HepG2 (cell line): ENCODE results near the gene FLYWCH1. TPM values are rescaled to one million over a fixed set of nuclear protein-coding genes. Genes with fewer than 3 reads are reported as not detected.
"Not testable (repeated sequence)": the region's sequence is repeated elsewhere in the genome, so short reads cannot be mapped to it uniquely, and the experiment has no call there.

Source experiments
- ATAC-seq: fragments of 200-7000 bp; cut with Tn5 transposase; 3 replicates; pipeline ENCODE4 v1.9.1; 2020; ENCODE audit warnings: mild to moderate bottlenecking, moderate library complexity
- BruUV-seq: library from RNA; stranded (reverse); fragments of 400-500 nt; replicated peaks from 2 replicates; lab custom pipeline; 2021; lab: Mats Ljungman, UMichigan
- CTCF ChIA-PET: fragments of 300-600 bp; formaldehyde crosslinking; extraction: SDS; loops from one replicate; lab custom pipeline; 2021; ENCODE audit warnings: low total read pairs, inconsistent platforms, low intra/inter-chr PET ratio; lab: Yijun Ruan, JAX
- POLR2A ChIA-PET: fragments of 350-600 bp; sonication (Branson Sonifier 250); formaldehyde crosslinking; loops from one replicate; lab custom pipeline; 2020; ENCODE audit warnings: antibody characterized with exemption, inconsistent platforms; lab: Yijun Ruan, JAX
- DNase-seq: peaks from one replicate; pipeline ENCODE4 v3.0.0-alpha.2; 2015; ENCODE audit warnings: low spot score
- FAIRE-seq: peaks from 3 replicates; lab custom pipeline; 2011; peaks lifted over from hg19 to GRCh38; lab: Jason Lieb, UNC
- H2AFZ ChIP-seq: one replicate; pipeline ENCODE4 v1.6.1; 2011; ENCODE audit warnings: low read length, inconsistent platforms
- H3K27ac ChIP-seq: fragments of 300-600 bp; 3 replicates; pipeline ENCODE4 v1.8.0; 2011; ENCODE audit warnings: mixed run types, mild to moderate bottlenecking, mixed read lengths, low read length, inconsistent platforms; ENCODE audit not compliant: insufficient read depth; ENCODE audit errors: extremely low read length
- H3K27me3 ChIP-seq, 2 experiments: fragments of 200-600 bp in 1 of 2; 2 replicates in 1 of 2; 3 replicates in 1 of 2; pipeline versions ENCODE4 v1.6.0 to v1.8.0; 2011; ENCODE audit warnings: low read length in 2 of 2, mild to moderate bottlenecking in 2 of 2, moderate library complexity in 2 of 2, inconsistent platforms in 1 of 2; ENCODE audit not compliant: insufficient read depth in 2 of 2, control insufficient read depth in 1 of 2
- H3K36me3 ChIP-seq, 2 experiments: fragments of 200-600 bp in 1 of 2; replicated peaks in 1 of 2; 2 replicates in 1 of 2; 3 replicates in 1 of 2; pipeline versions ENCODE4 v1.5.1 to v1.8.0; 2011; ENCODE audit warnings: low read length in 2 of 2, inconsistent platforms in 1 of 2; ENCODE audit not compliant: insufficient read depth in 2 of 2, control insufficient read depth in 1 of 2
- H3K4me1 ChIP-seq: 2 replicates; pipeline ENCODE4 v1.5.1; 2012; ENCODE audit warnings: low read length, inconsistent platforms; ENCODE audit not compliant: insufficient read depth
- H3K4me2 ChIP-seq: 2 replicates; pipeline ENCODE4 v1.6.0; 2011; ENCODE audit warnings: low read depth, low read length, inconsistent platforms
- H3K4me3 ChIP-seq, 3 experiments: fragments of 200-600 bp in 1 of 3; sonication (generic), shearing (Covaris generic) in 1 of 3; replicated peaks in 1 of 3; 2 replicates each; pipeline ENCODE4 v1.5.1; 2011 to 2016; ENCODE audit warnings: low read length in 3 of 3, inconsistent platforms in 2 of 3, low read depth in 2 of 3, mild to moderate bottlenecking in 2 of 3, control low read depth in 1 of 3, mixed read lengths in 1 of 3; ENCODE audit not compliant: insufficient read depth in 1 of 3
- H3K79me2 ChIP-seq: one replicate; pipeline ENCODE4 v1.6.1; 2011; ENCODE audit warnings: low read length, inconsistent platforms; ENCODE audit not compliant: insufficient read depth
- H3K9ac ChIP-seq: 2 replicates; pipeline ENCODE4 v1.6.0; 2011; ENCODE audit warnings: mild to moderate bottlenecking, low read depth, low read length, inconsistent platforms; ENCODE audit not compliant: insufficient read depth
- H3K9me3 ChIP-seq: 2 replicates; pipeline ENCODE4 v1.5.1; 2012; ENCODE audit warnings: mild to moderate bottlenecking, low read length
- H4K20me1 ChIP-seq: 2 replicates; pipeline ENCODE4 v1.6.0; 2011; ENCODE audit warnings: inconsistent platforms, mild to moderate bottlenecking, low read length, moderate library complexity; ENCODE audit not compliant: insufficient read depth
- ARNT2 ChIP-seq: sonication (generic); formaldehyde crosslinking; IDR thresholded peaks from 2 replicates; pipeline ENCODE4 v1.8.0; 2022; ENCODE audit warnings: mild to moderate bottlenecking, low read depth, missing genetic modification reagents, moderate library complexity
- CCAR2 ChIP-seq: fragments of 200-400 bp; formaldehyde crosslinking; optimal IDR thresholded peaks from 2 replicates; pipeline ENCODE3; 2018; ENCODE audit warnings: low read depth, mild to moderate bottlenecking, low read length, moderate library complexity
- DBP ChIP-seq: sonication (generic); formaldehyde crosslinking; IDR thresholded peaks from 2 replicates; pipeline ENCODE4 v1.4.0; 2020; ENCODE audit warnings: missing genetic modification reagents; ENCODE audit errors: not compliant biosample characterization
- HOXA9 ChIP-seq: sonication (generic); formaldehyde crosslinking; IDR thresholded peaks from 2 replicates; pipeline ENCODE4 v1.8.1; 2022; ENCODE audit warnings: missing genetic modification reagents, mild to moderate bottlenecking, moderate library complexity, borderline replicate concordance
- SNAI1 ChIP-seq: sonication (generic); formaldehyde crosslinking; IDR thresholded peaks from 2 replicates; pipeline ENCODE4 v1.5.0; 2020; ENCODE audit warnings: mild to moderate bottlenecking, missing genetic modification reagents, borderline replicate concordance
- SSRP1 ChIP-seq: IDR thresholded peaks from 2 replicates; pipeline ENCODE4 v1.6.1; 2016; ENCODE audit warnings: control low read depth
- SUZ12 ChIP-seq: fragments of 150-350 bp; IDR thresholded peaks from 2 replicates; pipeline ENCODE4 v1.6.1; 2014; ENCODE audit warnings: low read depth, low read length
- ZNF503 ChIP-seq: sonication (generic); formaldehyde crosslinking; IDR thresholded peaks from 2 replicates; pipeline ENCODE4 v1.4.0; 2020; ENCODE audit warnings: missing genetic modification reagents
- ZNF569 ChIP-seq: sonication (generic); formaldehyde crosslinking; IDR thresholded peaks from 2 replicates; pipeline ENCODE4 v1.5.0; 2020; ENCODE audit warnings: mild to moderate bottlenecking, missing genetic modification reagents, moderate library complexity, borderline replicate concordance
- ZNF747 ChIP-seq: sonication (generic); formaldehyde crosslinking; IDR thresholded peaks from 2 replicates; pipeline ENCODE4 v1.8.1; 2023; ENCODE audit warnings: missing genetic modification reagents, mild to moderate bottlenecking, borderline replicate concordance
- WGBS: methylation state at CpG from one replicate; pipeline ENCODE4 v1.1.6; 2017; ENCODE audit warnings: low lambda C conversion rate; 5-methylcytosine and 5-hydroxymethylcytosine counted together
- in situ Hi-C: cut with HindIII; loops from 2 replicates; pipeline ENCODE4 v1.10.0; 2017; ENCODE audit warnings: low pct_unique_long_range_greater_than_20kb; ENCODE audit not compliant: extremely low pct_ligation_motif_present
- intact Hi-C: fragments of 100-400 bp; cut with micrococcal nuclease; formaldehyde crosslinking; loops from one replicate; pipeline ENCODE4 v1.10.0; 2022; ENCODE audit not compliant: unreplicated experiment
- polyA plus RNA-seq, 8 experiments: library from polyadenylated mRNA; depleted of rRNA in 3 of 8; stranded (reverse) in 7 of 8; unstranded in 1 of 8; fragments of >200 nt; fragmentation: Illumina TruSeq in 4 of 8; extraction: Trizol in 4 of 8; gene quantifications; 2 replicates each; pipeline versions ENCODE4 v1.2.1 to v1.2.3, GENCODE V29; 2011 to 2016; ENCODE audit warnings: low read depth in 4 of 8, missing spikeins in 1 of 8, mixed read lengths in 1 of 8; ENCODE audit not compliant: insufficient read depth in 1 of 8
- total RNA-seq, 5 experiments: library from RNA; depleted of rRNA; stranded (reverse); fragments of >200 nt; fragmentation: Illumina TruSeq; extraction: Trizol; gene quantifications; 2 replicates each; pipeline ENCODE4 v1.2.3, GENCODE V29; 2016; ENCODE audit warnings: low read depth in 1 of 5

FLYWCH1 gene
- total and polyA plus RNA-seq, 2 of the 13 experiments (the other 11 are each of a cell fraction or from before 2014, with no cell fraction given): 7.3 to 12.4 TPM

GRCh38 chr16:2942045-2942444, 30.3 kb downstream of the FLYWCH1 start (continued):
- no peak for TF ChIP-seq SNAI1 (CRISPR knock-in tag)
- TF ChIP-seq DBP (CRISPR knock-in tag): no peak
- no peak for TF ChIP-seq SUZ12
- no peak for TF ChIP-seq ZNF503
- TF ChIP-seq HOXA9: no peak
- TF ChIP-seq ZNF569 (CRISPR knock-in tag): no peak
- TF ChIP-seq CCAR2: no peak
- TF ChIP-seq ARNT2 (CRISPR knock-in tag): no peak
- no peak for TF ChIP-seq ZNF747 (CRISPR knock-in tag)
- TF ChIP-seq SSRP1 (CRISPR knock-in tag): no peak

- H3K27me3 ChIP-seq, H3K27ac ChIP-seq, in situ Hi-C loops, H3K4me3 ChIP-seq, H3K9me3 ChIP-seq, ATAC-seq, H3K4me1 ChIP-seq, H3K4me2 ChIP-seq, H3K79me2 ChIP-seq, DNase-seq, BruUV-seq, H4K20me1 ChIP-seq, CTCF ChIA-PET, H3K9ac ChIP-seq, intact Hi-C loops, H2AFZ ChIP-seq, POLR2A ChIA-PET, FAIRE-seq: not testable (repeated sequence)
- peaks cover 3 to 24% of the 10 kb centered on the region in 2 experiments; a peak in 4 of 5 replicates for H3K36me3 ChIP-seq
- 97% methylated on average over 12 of the region's 12 CpGs for WGBS
Observed at GRCh38 chr16:2943716-2944115, 32.0 kb downstream of the FLYWCH1 start.
